GM06990 (cell line): Measurements from ENCODE around the gene COQ7.
A peak's percentile ranks its signal among the peaks of the same experiment; 100 is the strongest.

Experiments used
- DNase-seq: peaks from one replicate; pipeline ENCODE4 v3.0.0-alpha.2; 2011; ENCODE audit not compliant: insufficient read length; ENCODE audit errors: extremely low read depth
- H3K27me3 ChIP-seq: replicated peaks from 2 replicates; pipeline ENCODE4 v1.6.0; 2011; ENCODE audit warnings: low read length; ENCODE audit not compliant: control insufficient read depth, insufficient read depth
- H3K36me3 ChIP-seq: 2 replicates; pipeline ENCODE4 v1.5.1; 2011; ENCODE audit warnings: low read length; ENCODE audit not compliant: control insufficient read depth, insufficient read depth
- H3K4me3 ChIP-seq: replicated peaks from 2 replicates; pipeline ENCODE4 v1.5.1; 2011; ENCODE audit warnings: low read depth, mild to moderate bottlenecking, control low read depth, low read length
- CTCF ChIP-seq: IDR thresholded peaks from 2 replicates; pipeline ENCODE4 v1.5.1; 2011; ENCODE audit warnings: low read length, control low read depth, mild to moderate bottlenecking, inconsistent platforms; ENCODE audit not compliant: insufficient read depth, poor library complexity, severe bottlenecking

COQ7 gene

DNA sequence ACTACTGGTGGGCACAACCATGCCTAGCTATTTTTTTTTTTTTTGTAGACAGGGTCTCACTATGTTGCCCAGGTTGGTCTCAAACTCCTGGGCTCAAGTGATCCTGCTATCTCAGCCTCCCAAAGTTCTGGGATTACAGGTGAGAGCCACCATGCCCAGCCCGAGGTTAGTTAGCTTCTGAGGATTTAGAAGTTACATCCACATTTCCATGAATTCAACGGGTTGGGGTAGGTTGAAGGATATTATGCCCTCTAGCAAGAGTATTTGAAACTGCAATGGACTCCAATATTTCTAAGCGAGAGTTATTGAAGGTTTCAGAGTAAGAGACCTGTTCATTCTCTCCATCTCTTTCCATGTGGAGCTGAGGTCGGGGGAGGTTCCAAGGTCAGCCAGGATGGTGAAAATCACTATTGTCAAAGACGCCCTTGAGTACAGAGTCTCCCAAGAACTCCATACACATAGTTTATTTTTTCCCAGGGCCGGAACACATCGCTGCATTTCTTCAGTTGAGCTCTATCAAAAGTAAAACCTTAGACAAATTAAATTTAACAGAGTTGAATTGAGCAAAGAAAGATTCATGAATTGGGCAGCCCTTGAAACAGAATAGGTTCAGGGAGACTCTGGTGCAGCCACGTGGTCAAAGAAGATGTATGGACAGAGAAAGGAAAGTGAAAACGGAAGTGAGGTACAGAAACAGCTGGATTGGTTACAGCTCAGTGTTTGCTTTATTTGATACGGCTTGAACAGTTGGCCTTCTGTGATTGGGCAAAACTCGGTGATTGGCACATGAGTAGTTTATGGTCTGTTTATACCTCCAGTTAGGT is 27.3 kb downstream of the COQ7 start:
- TF ChIP-seq CTCF: no peak
- no peaks in the 10 kb centered on the region for H3K36me3 ChIP-seq
- no peak for DNase-seq
- H3K4me3 ChIP-seq: no peak overlapping the region
- no peaks in the 10 kb centered on the region for H3K27me3 ChIP-seq

DNA sequence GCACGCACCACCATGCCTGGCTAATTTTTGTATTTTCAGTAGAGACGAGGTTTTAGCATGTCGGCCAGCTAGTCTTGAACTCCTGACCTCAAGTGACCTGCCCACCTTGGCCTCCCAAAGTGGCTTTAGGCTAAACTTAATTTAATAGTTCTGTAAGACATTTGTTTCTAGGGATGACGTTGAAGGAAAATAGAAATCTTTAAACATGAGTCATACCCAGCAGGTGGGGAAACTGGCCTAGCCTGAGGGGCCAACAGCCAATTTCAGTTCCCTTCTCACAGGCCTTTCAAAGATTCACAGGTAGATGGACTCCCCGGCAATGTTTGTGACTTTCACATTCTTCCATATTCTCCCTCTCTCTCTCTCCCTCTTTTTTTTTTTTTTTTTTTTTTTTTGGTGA is 28.2 kb downstream of the COQ7 start:
- TF ChIP-seq CTCF: no peak
- DNase-seq: peak; percentile 55

GRCh38 chr16:19098173-19098572 is 30.8 kb downstream of the COQ7 start:
- Histone ChIP-seq H3K36me3 (no peaks in the 10 kb centered on the region), H3K4me3 (no peak overlapping the region), H3K27me3 (no peaks in the 10 kb centered on the region)
- TF ChIP-seq CTCF: no peak
- DNase-seq: no peak

More for the DNA sequence above, 28.2 kb downstream of the COQ7 start:
- no peaks in the 10 kb centered on the region for H3K27me3 ChIP-seq
- H3K36me3 ChIP-seq: no peaks in the 10 kb centered on the region
- H3K4me3 ChIP-seq: no peak overlapping the region

- Histone ChIP-seq H3K27me3 (no peaks in the 10 kb centered on the region), H3K36me3 (no peaks in the 10 kb centered on the region), H3K4me3 (no peak overlapping the region)
- TF ChIP-seq CTCF: no peak
- DNase-seq: no peak
These were observed 34.9 kb downstream of the COQ7 start for GRCh38 chr16:19102187-19102872.

DNA sequence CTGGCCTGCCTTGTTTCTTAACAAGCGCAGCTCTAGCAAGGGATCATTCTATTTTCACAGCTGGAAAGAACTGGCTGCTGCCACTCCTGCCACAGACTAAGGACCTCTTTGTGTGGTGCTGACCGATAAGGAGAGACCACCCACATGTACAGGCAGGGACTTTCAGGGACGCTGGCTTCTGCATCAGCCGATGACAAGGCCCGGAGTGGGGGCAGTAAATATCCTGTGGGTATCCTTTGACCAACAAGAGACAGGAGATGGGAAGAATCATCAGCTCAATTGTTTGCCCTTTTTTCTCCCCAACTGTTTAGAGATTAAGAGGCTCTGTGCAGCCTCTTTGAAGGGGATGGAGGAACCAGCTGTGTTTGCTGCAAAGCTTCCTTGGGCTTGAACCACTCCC is 37.2 kb downstream of the COQ7 start:
- DNase-seq: no peak
- no peaks in the 10 kb centered on the region for H3K27me3 ChIP-seq
- no peak overlapping the region for H3K4me3 ChIP-seq
- no peak for TF ChIP-seq CTCF
- H3K36me3 ChIP-seq: no peaks in the 10 kb centered on the region
